ENCODE results near the gene EPHB6. TPM values are rescaled to one million over a fixed set of nuclear protein-coding genes. Genes with fewer than 3 reads are reported as not detected.

EPHB6 gene
- polyA plus RNA-seq, 1 of the 3 experiments (the other 2 are of a cell fraction) = 1.8 TPM

DNA sequence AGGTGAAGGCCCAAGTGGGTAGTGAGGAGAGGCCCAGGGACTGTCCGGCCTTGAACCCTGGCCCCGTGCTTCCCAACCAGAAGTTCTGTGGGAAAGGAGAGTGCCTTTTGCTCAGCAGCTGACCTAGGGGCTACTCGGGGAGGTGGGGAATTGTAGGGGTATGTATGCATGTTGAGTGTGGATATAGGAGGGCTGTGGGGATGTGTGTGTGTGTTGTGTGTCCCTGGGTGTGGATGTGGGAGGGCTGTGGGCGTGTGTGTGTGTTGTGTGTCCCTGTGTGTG is 12.2 kb downstream of the EPHB6 start:
- H3K4me3 ChIP-seq (ENCODE audit: low read depth in 2 of 2, low read length in 1 of 2) = no peak overlapping the region
- no peaks in the 10 kb centered on the region for H3K79me2 ChIP-seq (ENCODE audit: insufficient read depth)
- TF ChIP-seq GABPA (IDR thresholded peaks at IDR 0.05; ENCODE audit: low read depth) (no peak), SMC3 (IDR thresholded peaks at IDR 0.05; ENCODE audit: low read depth, low read length) (no peak), MEF2A (IDR thresholded peaks at IDR 0.05; ENCODE audit: borderline replicate concordance, low read depth) (no peak), GATA2 (CRISPR knock-in tag; IDR thresholded peaks at IDR 0.05) (no peak), JUND (IDR thresholded peaks at IDR 0.05) (no peak), TEAD4 (IDR thresholded peaks at IDR 0.05; ENCODE audit: borderline replicate concordance, insufficient read depth) (no peak), USF1 (IDR thresholded peaks at IDR 0.05; ENCODE audit: borderline replicate concordance, low read depth) (no peak), CTCF (IDR thresholded peaks at IDR 0.05) (no peak), USF2 (IDR thresholded peaks at IDR 0.05; ENCODE audit: borderline replicate concordance, low read depth, low read length) (no peak), EP300 (IDR thresholded peaks at IDR 0.05; ENCODE audit: borderline replicate concordance in 1 of 2, low read depth in 1 of 2, low read length in 1 of 2) (no peak), SIN3A (IDR thresholded peaks at IDR 0.05; ENCODE audit: borderline replicate concordance, low read depth, low read length) (no peak), TAF1 (IDR thresholded peaks at IDR 0.05; ENCODE audit: borderline replicate concordance, low read depth, low read length) (no peak), FOXM1 (IDR thresholded peaks at IDR 0.05; ENCODE audit: low read depth) (no peak), MXI1 (IDR thresholded peaks at IDR 0.05; ENCODE audit: low read depth, low read length) (no peak), RXRA (IDR thresholded peaks at IDR 0.05; ENCODE audit: borderline replicate concordance, low read depth) (no peak), RCOR1 (IDR thresholded peaks at IDR 0.05; ENCODE audit: low read length) (no peak)
- TF ChIP-seq, protein P1, sequence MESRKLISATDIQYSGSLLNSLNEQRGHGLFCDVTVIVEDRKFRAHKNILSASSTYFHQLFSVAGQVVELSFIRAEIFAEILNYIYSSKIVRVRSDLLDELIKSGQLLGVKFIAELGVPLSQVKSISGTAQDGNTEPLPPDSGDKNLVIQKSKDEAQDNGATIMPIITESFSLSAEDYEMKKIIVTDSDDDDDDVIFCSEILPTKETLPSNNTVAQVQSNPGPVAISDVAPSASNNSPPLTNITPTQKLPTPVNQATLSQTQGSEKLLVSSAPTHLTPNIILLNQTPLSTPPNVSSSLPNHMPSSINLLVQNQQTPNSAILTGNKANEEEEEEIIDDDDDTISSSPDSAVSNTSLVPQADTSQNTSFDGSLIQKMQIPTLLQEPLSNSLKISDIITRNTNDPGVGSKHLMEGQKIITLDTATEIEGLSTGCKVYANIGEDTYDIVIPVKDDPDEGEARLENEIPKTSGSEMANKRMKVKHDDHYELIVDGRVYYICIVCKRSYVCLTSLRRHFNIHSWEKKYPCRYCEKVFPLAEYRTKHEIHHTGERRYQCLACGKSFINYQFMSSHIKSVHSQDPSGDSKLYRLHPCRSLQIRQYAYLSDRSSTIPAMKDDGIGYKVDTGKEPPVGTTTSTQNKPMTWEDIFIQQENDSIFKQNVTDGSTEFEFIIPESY (IDR thresholded peaks at IDR 0.05; ENCODE audit: borderline replicate concordance, low read depth) = no peak
- TF ChIP-seq, protein P2, sequence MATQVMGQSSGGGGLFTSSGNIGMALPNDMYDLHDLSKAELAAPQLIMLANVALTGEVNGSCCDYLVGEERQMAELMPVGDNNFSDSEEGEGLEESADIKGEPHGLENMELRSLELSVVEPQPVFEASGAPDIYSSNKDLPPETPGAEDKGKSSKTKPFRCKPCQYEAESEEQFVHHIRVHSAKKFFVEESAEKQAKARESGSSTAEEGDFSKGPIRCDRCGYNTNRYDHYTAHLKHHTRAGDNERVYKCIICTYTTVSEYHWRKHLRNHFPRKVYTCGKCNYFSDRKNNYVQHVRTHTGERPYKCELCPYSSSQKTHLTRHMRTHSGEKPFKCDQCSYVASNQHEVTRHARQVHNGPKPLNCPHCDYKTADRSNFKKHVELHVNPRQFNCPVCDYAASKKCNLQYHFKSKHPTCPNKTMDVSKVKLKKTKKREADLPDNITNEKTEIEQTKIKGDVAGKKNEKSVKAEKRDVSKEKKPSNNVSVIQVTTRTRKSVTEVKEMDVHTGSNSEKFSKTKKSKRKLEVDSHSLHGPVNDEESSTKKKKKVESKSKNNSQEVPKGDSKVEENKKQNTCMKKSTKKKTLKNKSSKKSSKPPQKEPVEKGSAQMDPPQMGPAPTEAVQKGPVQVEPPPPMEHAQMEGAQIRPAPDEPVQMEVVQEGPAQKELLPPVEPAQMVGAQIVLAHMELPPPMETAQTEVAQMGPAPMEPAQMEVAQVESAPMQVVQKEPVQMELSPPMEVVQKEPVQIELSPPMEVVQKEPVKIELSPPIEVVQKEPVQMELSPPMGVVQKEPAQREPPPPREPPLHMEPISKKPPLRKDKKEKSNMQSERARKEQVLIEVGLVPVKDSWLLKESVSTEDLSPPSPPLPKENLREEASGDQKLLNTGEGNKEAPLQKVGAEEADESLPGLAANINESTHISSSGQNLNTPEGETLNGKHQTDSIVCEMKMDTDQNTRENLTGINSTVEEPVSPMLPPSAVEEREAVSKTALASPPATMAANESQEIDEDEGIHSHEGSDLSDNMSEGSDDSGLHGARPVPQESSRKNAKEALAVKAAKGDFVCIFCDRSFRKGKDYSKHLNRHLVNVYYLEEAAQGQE (IDR thresholded peaks at IDR 0.05; ENCODE audit: low read depth, low read length) = no peak
- TF ChIP-seq, protein P3, sequence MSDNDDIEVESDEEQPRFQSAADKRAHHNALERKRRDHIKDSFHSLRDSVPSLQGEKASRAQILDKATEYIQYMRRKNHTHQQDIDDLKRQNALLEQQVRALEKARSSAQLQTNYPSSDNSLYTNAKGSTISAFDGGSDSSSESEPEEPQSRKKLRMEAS (IDR thresholded peaks at IDR 0.05; ENCODE audit: low read depth) = no peak
- no peaks in the 10 kb centered on the region for H3K36me3 ChIP-seq (replicated peaks in 1 of 2; ENCODE audit: control insufficient read depth in 1 of 2, insufficient read depth in 2 of 2, low read length in 1 of 2)
- H3K9me2 ChIP-seq = no peaks in the 10 kb centered on the region
- CTCF ChIA-PET = interaction anchor here (0.7 to 12.2 kb wide), 25 partner anchors 10 to 419 kb away, joined by 3 to 154 read pairs (median 6); partner anchors contain the start of gene EPHB6
- H3F3A ChIP-seq (replicated peaks; ENCODE audit: insufficient read depth) = no peaks in the 10 kb centered on the region
- H3K27ac ChIP-seq (ENCODE audit: low read depth in 2 of 2, low read length in 1 of 2) = no peak overlapping the region
- POLR2A ChIA-PET = no interaction called here
- no peak for DNase-seq
- no peaks in the 10 kb centered on the region for H3K4me1 ChIP-seq (ENCODE audit: control insufficient read depth in 1 of 2, insufficient read depth in 2 of 2, low read depth in 1 of 2, low read length in 1 of 2)
- 24% methylated on average over 4 of the region's 4 CpGs for WGBS (ENCODE audit: low lambda C conversion rate)
- no peaks in the 10 kb centered on the region for H3K9me3 ChIP-seq
- peaks cover 11% of the 10 kb centered on the region for H3K27me3 ChIP-seq (ENCODE audit: insufficient read depth)
- no peak overlapping the region for H2AFZ ChIP-seq (ENCODE audit: low read depth)
- H4K20me1 ChIP-seq (ENCODE audit: insufficient read depth) = no peaks in the 10 kb centered on the region
- no peak overlapping the region for H3K4me2 ChIP-seq
- H3K9ac ChIP-seq = no peak overlapping the region
